Keratinocyte (primary cell): ENCODE results near the gene ATP8A1.

ENCODE experiments used
- CTCF ChIP-seq, 3 experiments: IDR thresholded peaks in 1 of 3; conservative IDR thresholded peaks in 1 of 3; optimal IDR thresholded peaks in 1 of 3; 2 replicates in 2 of 3; 3 replicates in 1 of 3; pipeline versions ENCODE3 to v1.5.1; 2011; ENCODE audit warnings: low read length in 3 of 3, mild to moderate bottlenecking in 3 of 3, moderate library complexity in 2 of 3, control low read depth in 1 of 3, inconsistent platforms in 1 of 3; ENCODE audit not compliant: insufficient read depth in 2 of 3; ENCODE audit errors: extremely low read depth in 1 of 3
- EZH2 ChIP-seq: IDR thresholded peaks from one replicate; pipeline ENCODE4 v1.6.1; 2012; ENCODE audit warnings: inconsistent platforms, mild to moderate bottlenecking, low read length, moderate library complexity

- TF ChIP-seq CTCF (optimal IDR thresholded peaks at IDR 0.05 in 1 of 3, IDR thresholded peaks at IDR 0.05 in 1 of 3, conservative IDR thresholded peaks at IDR 0.05 in 1 of 3; ENCODE audit: extremely low read depth in 1 of 3, insufficient read depth in 2 of 3, low read length in 3 of 3): no peak
- TF ChIP-seq EZH2: no peak
Observed at GRCh38 chr4:42555828-42556227, 101.1 kb downstream of the ATP8A1 start.
